HuH-7 (cell line): ENCODE measurements around the gene FAM168A.

Experiments used
- DNase-seq: peaks from one replicate; pipeline ENCODE4 v3.0.0; 2011; ENCODE audit warnings: low spot score

The FAM168A gene

DNA sequence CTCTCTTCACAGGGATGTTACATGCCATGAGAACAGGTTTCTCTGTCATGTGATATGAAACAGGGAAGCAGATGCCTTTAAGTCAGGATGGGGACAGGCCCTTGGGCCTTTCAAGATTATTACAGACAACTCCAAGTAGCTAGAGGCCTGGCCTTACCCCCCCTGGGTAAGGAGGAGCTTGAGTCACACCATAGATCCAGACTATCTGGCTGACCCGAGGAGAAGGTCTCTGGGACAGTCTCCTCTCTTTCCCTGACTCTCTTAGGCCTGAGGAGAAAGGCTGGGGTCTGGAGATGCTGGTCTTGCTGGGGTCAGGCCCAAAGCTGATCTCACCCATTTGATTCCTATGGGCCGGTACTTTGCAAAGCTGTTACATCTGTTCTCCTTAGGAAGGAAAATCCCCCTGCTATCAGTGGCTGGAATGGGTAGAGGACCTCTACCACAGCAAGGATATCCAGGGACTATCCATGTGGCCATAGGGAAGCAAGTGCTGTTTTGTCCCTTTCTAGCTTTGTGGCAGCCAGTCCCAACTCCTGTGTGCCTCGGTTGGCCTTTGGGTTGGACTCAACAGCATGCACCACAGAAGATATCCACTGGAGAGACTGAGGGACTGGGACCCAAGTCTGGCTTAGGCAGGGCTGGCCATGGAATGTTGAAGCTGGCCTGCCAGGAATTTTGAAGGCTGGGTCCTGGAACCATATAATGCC, 196.5 kb downstream of the FAM168A start:
- no peak for DNase-seq

DNA sequence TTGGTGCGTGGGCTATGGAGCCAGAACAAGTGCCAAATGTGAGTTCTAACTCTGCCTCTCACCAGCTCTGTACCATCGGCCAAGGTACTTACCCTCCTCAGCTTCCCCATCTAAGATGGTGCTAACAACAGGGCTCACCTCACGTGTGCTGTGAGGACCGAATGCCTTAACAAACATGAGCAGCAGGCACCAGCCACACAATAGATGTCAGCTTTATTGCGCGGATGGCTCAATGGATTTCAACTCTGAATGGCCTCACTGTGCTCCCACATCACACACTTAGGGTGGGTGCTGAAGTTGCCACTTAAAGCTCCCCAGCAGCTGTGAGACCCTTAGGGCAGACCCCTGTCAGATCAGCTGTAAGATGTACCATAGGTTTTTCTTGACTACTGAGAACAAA, 197.6 kb downstream of the FAM168A start:
- DNase-seq: no peak

DNA sequence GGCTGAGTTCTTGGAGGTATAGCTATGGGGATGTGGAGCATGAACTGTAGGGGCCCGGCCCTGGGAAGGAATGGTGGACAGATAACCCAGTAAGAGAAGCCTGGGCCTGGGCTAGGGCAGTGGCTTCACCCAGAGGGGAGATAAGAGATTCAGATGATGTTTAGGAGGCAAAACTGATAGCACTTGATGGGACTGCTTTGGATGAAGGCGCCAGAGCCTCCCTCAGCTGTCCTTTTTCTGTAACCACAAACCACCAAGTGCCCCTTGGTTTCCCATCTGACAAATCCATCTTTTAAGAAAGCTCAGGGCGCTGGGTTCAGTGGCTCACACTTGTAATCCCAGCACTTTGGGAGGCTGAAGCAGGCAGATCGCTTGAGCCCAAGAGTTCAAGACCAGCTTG, 198.3 kb downstream of the FAM168A start:
- DNase-seq: no peak

DNA sequence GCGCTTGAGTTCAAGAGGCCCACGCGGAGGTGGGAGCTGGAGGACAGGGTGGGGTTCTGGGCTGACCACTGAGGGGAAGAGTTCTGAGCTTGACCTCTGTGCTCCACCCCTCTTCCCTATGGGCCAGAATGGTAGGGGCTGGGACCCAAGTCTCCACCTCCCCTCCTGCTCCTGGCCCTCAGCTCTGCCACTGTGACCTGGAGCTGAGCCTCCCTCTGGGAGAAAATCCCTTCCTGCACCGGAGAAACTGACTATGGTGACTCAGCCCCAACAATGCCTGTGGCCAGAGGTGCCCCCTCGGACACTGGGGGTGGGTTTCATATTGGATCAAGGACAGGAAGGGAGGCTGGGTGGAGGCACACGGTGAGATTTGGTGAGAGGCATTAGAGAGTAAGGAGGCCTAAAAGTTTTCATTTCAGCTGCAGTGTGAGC, 198.7 kb downstream of the FAM168A start:
- no peak for DNase-seq

DNA sequence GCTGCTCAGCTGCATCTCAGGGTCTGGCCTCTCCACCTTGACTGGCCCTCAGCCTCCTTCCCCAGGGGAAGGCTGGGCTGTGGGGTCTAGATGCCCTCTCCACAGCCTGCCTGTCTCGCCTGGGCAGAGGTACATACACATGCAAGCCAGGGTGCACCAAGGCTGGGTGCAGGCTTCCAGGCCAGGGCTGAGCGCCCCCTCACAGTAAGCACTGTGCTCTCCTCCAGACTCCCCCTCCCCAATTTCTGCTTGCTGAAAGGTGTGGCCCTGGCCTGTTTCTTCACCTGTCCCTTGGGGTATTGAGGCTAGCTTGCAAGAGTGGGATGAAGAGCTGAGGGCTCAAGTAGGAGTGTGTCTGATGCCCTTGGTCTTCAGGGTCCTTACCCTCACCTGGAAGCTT, 199.2 kb downstream of the FAM168A start:
- DNase-seq: no peak

DNA sequence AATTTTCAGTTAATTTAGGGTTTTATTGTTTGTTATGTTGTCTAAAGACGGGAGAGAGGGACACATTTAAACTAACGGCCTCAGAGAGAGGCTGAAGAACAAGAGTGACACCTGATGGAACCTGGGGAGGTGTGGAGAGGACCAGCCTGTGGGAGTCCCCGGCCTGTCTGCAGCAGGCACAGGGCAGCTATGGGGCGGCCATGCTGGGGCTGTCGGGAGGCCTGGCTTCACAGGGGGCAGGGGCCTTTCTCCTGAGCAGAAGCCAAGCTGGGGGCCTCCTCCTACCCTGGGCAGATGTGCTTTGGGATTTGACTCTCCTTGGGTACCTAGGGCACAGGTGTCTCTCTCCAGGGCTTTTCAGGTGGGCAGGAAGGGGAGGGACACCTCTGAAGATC, 199.8 kb downstream of the FAM168A start:
- DNase-seq: no peak

DNA sequence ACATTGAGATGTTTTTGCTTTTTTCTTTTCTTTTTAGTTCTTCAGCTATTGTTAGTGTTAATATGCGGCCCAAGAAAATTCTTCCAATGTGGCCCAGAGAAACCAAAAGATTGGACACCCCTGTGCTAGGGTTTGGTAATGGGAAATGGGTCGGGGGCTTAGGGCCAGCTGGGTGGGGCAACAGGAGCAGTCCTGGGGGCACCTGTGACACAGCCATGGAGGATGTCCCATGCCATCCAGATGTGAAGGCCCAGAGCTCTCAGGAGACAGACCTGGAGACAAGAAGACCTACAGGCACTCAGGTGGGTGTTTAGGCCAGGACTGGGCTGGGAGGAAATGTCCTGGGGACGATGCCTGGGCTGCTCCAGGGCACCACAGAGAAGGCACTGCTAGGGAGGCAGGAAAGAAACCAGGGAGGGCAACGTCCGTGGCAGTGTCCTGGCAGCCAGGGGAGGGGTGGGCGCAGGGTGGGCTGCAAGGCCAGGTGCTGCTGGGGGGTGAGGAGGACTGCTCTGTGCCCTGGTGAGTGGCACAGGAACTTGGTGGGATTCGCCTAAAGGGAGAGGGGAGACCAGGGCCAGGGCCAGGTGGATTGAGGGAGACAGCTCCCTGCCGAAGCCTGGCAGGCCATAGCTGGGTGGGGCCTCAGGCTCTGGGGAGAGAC, 200.3 kb downstream of the FAM168A start:
- DNase-seq: no peak

DNA sequence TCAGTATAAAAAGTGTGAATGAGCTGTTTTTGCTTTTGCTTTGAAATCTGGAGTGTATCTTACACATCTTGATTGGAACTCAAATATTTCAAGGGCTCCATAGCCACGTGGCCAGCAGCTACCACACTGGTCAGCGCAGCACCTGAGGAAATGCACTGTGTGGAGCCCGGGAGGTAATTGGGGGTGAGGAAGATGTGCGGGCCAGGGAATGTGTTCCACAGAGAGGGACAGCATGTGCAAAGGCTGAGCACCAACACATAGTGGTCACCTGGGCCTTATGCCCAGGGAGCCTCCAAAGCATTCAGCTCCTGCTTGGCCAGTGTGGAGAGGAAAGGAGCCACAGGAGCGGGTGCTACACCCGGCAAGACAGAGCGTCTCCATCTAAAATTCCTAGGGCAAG, 200.9 kb downstream of the FAM168A start:
- no peak for DNase-seq

DNA sequence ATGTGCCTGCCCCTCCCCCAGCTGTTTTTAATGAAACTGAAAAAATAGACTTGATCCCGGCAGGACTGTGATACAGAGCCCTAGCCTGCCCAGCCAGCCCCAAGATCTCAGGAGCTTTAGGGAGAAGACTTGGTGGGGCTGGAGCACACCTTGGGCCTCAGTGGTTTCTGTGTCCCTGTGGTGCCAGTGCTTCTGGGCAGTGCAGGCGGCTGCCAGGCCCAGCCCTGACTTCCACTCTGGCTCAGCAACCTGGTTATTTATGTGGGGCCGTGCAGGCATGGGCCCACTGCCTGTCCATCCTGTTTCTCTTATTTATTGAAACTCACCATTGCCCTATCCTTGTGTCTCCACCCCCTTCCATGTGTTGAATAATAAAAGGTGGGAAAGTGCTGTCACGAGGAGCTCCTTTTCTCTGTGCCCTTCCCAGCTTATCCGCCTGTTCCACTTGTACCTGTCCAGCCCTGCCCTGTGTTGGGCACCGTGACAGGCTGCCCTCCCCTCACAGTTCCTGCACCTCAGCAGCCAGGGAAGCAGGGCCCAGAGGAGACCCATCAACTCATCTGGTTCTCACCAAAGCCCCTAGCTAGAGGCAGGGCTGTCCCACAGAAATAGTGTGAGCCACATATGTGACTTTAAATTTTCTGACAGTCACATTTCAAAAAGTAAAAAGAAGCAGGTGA, 201.5 kb downstream of the FAM168A start:
- DNase-seq: no peak

DNA sequence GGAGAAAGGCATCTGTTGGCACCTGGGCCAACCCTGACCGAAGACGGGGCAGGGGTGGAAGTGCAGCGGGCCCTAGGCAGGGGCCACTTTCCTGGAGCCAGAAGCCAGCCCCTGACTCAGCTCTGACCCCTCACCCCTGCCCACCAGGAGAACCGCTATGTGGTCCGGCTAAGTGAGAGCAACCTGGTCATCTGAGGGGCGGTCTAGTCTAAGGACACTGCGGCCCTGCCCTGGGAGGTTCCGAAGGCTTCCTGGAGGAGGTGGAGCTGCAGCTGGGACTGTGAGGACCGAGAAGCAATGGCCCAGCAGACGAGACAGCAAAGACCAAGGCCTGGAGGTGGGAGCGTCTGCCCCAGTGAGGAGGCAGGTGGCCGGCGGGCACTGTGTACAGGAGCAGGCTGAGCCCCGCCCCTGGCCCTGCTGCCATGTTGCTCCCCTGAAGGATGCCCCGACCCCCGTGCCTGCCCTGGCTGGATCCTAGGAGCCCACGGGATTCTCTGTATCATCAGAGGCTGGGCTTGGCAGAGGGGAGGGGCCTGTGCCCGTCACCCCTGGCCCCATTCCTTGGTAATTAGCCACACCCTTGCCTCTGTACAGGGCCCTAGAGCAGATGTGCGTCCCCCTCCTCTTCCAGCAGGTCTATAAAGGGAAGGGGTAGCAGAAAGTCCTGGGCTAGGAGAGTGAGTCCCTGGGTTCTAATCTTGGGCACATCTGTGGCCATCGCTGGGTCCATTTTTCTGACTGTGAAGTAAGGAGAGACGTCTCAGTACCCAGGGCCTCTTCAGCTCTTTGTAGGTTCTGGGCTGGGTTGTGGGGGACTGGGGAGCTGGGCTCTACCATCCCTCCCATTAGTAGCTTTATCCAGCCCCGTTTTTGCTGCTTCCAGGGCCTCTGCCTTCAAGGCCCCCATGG, 202.4 kb downstream of the FAM168A start:
- no peak for DNase-seq

DNA sequence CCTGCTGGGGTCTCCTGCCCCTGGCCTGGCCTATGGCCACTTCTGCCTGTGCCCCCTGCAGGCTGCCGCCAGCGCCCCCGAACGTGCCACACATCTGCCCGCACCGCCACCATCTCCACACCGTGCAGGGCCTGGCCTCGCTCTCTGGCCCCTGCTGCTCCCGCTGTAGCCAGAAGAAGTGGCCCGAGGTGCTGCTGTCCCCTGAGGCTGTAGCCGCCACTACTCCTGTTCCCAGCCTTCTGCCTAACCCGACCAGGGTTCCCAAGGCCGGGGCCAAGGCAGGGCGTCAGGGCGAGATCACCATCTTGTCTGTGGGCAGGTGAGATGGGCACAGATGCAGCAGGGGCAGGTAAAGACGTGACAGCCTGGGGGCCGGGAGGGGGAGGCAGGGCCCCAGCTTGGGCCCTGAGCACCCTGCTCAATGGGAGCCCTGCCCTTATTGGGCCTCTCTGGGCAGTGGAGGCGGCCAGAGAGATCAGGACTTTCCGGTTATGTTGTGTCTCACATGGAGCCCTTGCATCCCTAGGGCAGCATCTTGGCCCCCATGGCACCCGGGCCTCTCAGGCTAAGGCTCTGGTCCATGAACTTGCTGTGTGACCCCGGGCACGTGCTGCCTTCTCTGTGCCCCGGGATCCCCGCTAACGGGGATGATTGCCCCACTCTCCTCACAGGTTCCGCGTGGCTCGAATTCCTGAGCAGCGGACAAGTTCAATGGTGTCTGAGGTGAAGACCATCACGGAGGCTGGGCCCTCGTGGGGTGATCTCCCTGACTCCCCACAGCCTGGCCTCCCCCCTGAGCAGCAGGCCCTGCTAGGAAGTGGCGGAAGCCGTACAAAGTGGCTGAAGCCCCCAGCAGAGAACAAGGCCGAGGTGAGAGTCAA, 203.3 kb downstream of the FAM168A start:
- DNase-seq: no peak

DNA sequence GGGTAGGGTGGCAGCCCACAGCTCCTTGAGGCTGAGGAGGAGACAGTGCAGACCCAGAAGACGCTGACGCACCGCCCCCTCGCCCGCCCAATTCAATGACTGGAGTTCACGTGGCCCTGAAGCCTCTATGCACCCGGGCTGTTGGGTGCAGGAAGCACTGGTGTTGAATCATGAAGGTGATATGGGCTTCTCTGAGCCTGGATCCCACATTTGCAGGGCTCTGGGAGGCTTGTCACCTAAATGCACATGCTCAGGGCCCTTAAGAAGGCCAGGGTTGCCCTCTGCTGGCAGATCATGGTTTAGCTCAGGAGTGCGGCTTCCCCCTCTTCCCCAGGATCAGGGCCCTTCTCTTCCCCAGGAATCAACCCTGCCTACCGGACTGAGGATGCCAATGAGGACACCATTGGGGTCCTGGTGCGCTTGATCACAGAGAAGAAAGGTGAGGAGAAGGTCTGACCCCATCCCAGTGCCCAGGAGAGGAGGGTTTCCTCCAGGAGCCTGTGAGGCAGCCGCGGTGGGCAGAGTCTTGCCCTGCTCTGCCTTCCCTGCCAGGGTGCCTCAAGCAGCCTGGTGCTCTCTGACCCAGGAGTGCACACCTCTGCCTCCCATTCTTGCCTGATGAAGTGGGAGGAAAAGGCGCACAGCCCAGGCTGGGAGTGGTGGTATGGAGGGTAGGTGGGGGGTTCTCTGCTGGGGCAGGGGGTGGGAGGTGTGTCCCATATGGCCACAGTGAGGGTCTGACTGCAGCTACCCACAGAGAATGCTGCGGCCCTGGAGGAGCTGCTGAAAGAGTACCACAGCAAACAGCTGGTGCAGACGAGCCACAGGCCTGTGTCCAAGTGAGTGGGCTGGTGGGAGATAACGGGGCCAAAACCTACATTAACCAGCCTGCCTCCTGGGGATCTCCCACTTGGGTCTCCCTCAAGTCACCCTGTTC, 204.2 kb downstream of the FAM168A start:
- DNase-seq: peak; percentile 96

DNA sequence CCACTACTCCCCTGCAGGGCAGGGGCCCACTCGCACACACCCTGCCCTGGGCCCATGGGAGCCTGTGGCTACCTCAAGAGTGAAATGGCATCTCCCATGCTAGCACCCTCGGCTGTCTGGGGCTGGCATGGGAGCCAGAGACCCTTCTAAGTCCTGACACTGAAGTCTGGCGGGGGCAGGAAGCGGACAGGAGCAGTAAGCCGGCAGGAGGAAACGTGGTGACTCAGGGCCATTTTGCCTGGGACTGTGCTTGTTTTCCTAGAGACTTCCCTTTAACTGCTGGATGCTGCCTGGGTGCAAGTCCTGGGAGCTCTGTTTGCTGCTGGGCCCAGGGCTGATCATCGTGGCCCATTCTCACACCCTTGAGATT, 204.9 kb downstream of the FAM168A start:
- DNase-seq: no peak

DNA sequence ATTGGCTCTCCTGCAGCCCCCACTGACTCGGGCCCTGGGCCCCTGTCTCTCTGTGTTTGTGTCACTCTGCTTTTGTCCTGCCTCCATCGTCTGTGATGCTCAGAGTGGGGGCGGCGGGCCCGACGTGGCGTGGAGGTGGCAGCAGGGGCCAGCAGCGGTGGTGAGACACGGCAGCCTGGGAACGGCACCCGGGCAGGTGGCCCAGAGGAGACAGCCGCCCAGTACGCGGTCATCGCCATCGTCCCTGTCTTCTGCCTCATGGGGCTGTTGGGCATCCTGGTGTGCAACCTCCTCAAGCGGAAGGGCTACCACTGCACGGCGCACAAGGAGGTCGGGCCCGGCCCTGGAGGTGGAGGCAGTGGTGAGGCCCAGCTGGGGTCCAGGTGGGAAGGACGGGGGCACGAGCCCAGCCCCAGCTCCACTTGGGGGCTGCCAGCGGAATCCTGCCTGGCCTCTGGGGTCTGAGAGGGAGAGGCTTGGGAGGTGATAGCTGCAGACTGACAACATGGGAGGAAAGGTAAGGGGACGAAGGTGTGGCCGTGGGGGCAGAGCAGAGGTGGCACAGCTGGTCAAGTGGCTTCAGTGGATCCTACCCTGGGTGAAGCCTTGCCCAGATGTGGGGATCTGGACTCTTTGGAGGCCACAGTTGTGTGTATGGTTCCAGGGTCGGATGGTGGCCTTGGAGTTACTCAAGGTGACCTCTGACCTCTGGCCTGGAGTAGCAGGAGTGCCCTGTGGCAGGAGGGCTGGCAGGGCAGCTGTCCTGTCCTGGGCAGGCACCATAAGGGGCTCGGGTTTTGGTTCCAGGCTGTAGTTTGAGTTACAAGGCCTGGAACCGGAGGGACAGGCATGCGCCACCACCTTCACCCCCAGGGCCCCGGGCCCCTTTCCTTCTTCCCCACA, 205.6 kb downstream of the FAM168A start:
- DNase-seq: no peak

DNA sequence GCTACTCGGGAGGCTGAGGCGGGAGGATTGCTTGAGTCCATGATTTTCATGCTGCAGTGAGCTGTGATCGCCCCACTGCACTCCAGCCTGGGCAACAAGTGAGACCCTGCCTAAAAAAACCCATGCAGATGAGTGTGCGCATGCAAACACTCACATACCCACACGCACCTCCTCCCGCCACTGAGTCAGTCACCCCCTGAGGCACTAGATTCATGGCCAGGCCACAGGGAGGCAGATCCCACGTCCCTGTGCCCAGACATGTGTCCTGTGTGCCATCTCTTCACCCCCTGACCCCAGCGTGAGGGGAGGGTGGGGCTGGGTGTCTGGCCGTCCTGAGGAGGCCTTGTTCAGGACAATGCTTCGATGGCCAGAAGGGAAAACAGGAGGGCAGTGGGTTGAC, 206.2 kb downstream of the FAM168A start:
- DNase-seq: no peak

DNA sequence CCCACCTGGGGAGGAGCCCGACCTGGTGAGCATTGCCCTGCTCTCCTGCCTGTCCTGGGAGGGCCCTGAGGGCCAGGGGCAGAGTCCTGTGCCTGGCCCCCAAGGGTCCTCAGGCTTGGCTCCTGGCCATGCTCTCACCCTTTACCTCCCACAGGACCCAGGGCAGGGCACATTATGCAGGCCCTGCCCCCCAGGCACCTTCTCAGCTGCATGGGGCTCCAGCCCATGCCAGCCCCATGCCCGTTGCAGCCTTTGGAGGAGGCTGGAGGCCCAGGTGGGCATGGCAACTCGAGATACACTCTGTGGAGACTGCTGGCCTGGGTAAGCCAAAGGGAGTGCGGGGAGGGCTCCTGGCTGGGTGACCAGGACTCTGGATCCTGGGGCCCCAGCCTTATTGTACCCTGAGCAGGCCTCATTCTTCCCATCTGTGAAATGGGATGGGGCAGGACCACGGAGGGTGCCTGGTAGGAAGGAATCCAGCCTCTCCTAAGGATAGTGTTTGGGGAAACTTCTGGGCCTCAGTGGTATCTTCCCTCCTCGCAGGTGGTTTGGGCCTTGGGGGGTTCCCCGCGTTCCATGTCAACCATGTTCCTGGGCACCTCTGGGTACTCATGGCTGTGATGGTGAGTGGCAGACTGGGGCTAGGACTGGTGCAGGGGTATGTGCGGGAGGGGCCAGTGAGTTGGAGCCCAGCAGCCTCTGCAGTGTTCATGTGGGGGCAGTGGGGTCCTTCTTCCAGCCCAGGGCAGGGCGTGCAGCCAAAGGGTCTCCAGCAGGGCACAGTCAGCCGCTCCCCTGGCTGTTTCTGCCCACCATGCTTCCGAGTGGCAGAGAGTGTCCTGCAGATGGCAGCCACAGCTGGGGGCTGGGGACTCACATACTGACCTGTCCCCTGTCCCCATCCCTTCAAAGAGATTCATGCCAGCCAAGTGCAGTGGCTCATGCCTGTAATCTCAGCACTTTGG, 207.0 kb downstream of the FAM168A start:
- DNase-seq: no peak

DNA sequence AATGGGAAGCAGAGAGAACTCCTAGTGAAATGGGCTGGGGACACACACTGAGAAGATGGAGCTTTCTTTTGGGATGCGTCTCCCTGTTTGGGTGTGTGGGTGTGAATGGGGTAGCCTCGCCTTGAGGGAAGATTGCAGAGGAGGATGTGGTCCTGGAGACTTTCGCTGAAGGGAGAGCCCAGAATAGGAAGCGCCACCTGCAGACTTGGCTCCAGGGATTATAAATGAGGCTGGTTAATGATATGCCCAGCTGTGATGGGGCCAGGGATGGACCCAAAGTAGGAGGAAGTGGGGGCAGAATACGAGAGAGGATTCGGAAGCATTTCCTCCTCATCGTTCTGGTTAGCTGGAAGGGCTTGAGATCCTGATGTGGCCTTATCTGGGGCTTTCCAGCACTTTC, 208.0 kb downstream of the FAM168A start:
- DNase-seq: no peak

DNA sequence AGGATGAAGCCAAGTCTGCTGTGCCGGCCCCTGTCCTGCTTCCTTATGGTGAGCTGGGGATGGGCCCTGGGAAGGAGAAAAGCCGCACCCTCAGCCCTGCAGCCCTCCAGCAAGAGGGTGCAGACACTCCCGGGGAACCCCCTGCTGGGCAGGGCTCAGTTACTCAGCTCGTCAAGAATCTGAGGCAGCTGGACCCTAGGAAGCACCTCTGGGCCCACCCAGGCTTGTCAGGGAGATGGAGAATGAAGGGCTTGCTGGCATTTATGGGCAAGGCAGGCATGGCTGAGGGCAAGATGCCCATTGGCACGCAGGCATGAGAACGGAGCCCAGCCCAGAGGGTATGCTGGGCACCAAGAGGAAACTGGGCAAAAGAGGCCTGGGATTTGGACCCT, 208.8 kb downstream of the FAM168A start:
- DNase-seq: no peak
